Spleen (tissue), 7 donors: Measurements from ENCODE around the gene PRDM16.

Source experiments
- CTCF ChIP-seq, 11 experiments: fragments of 200-600 bp in 7 of 11; fragments of 450-650 bp in 4 of 11; sonication (generic) in 4 of 11; IDR thresholded peaks in 8 of 11; conservative IDR thresholded peaks in 3 of 11; 1 replicate in 7 of 11; 2 replicates in 4 of 11; pipeline versions ENCODE4 v1.4.0 to v1.8.0; 2016 to 2021; ENCODE audit warnings: antibody characterized with exemption in 11 of 11, inconsistent platforms in 4 of 11, mild to moderate bottlenecking in 1 of 11
- POLR2A ChIP-seq, 3 donors: fragments of 450-650 bp; IDR thresholded peaks; one replicate each; pipeline ENCODE4 v1.5.1; 2017; ENCODE audit warnings: antibody characterized with exemption in 3 of 3, mild to moderate bottlenecking in 1 of 3
- donor health status: DM: no; HTN: no; CAD: no; lungs with moderate emphysema.
- donor health status: DM: no; HTN: no; CAD: no.
- donor health status: DM: no; HTN: no; CAD: no.

DNA sequence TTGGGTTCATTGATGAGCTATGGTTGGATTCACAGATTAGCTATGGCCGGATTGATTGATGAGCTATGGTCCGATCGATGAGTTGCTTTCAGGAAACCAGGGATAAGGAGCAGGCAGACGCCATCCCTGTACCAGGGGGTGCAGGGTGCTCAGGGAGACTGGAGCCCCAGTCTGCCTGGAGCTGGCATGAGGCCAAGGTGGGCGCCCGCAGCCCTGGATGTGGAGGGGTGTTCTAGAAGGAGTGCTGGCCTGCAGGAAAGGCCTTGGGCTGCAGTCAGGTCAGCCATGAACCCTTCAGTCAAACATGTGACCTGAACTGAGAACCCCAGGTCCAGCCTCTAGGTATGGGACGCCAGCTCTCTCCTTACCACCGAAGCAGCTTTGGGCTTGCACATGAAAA lies 212.7 kb downstream of the PRDM16 start:
- TF ChIP-seq CTCF (IDR thresholded peaks at IDR 0.05 in 8 of 11, conservative IDR thresholded peaks at IDR 0.05 in 3 of 11) (no peak), POLR2A (IDR thresholded peaks at IDR 0.05) (no peak)
